ENCODE data around the gene ALG14. TPM values are rescaled to one million over a fixed set of nuclear protein-coding genes. Genes with fewer than 3 reads are reported as not detected.

ALG14 gene
- total and polyA plus RNA-seq, 2 of the 4 experiments (the other 2 are of a cell fraction), result 1.7 to 2.0 TPM

DNA sequence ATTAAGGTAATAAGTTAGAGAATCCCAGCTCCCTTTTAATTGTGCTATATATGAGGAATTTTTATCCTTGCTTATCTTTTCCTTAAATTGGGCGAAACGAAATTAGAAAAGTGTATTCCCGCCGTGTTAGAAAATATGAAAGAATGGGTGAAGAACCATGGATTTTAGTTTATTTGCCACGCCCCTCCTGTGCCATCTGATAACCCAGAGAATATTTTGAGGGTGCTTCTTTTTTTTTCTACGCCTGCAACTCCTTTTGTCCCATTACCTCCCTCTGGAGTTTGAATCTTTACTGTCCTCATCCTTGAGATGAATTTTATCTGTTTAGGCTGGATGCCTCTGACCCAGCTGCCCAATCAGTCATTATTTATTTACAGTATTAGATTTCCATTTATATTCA is 46.0 kb upstream of the ALG14 start:
- Histone ChIP-seq H3K27ac (ENCODE audit: insufficient read depth, low read length) (no peak overlapping the region), H3K4ac (ENCODE audit: low read depth, low read length) (no peak overlapping the region), H2AK9ac (replicated peaks; ENCODE audit: low read depth, low read length, poor library complexity) (no peak overlapping the region), H4K5ac (ENCODE audit: low read depth, low read length) (no peak overlapping the region), H2AFZ (replicated peaks; ENCODE audit: low read length, poor library complexity) (no peak overlapping the region), H2BK20ac (ENCODE audit: low read depth, low read length) (no peak overlapping the region), H3K9me3 (ENCODE audit: control insufficient read depth, insufficient read depth, low read length) (no peaks in the 10 kb centered on the region), H4K8ac (ENCODE audit: low read depth in 2 of 2, low read length in 2 of 2) (no peak overlapping the region), H3K36me3 (ENCODE audit: control insufficient read depth, insufficient read depth, low read length) (no peaks in the 10 kb centered on the region), H3K9ac (ENCODE audit: low read depth, low read length) (no peak overlapping the region), H3K23ac (ENCODE audit: low read depth, low read length) (no peak overlapping the region), H3K18ac (ENCODE audit: low read depth, low read length) (no peak overlapping the region), H2BK15ac (ENCODE audit: low read depth, low read length) (no peak overlapping the region), H3K56ac (ENCODE audit: extremely low read depth, insufficient read depth, low read length) (no peak overlapping the region), H2BK120ac (ENCODE audit: low read depth, low read length) (no peak overlapping the region), H2BK5ac (ENCODE audit: low read depth, low read length, poor library complexity, severe bottlenecking) (no peak overlapping the region), H4K91ac (ENCODE audit: insufficient read depth, low read depth, low read length) (no peak overlapping the region), H2AK5ac (ENCODE audit: low read depth, low read length) (no peak overlapping the region), H3K79me1 (ENCODE audit: low read depth in 1 of 2, low read length in 2 of 2) (no peaks in the 10 kb centered on the region), H3K4me2 (ENCODE audit: low read depth, low read length) (no peak overlapping the region), H3K4me3 (ENCODE audit: insufficient read depth, low read depth, low read length) (no peak overlapping the region), H3K4me1 (ENCODE audit: control insufficient read depth, insufficient read depth, low read length) (no peaks in the 10 kb centered on the region), H3K27me3 (ENCODE audit: control insufficient read depth, insufficient read depth, low read length) (peaks cover 32% of the 10 kb centered on the region), H3K14ac (replicated peaks; ENCODE audit: low read depth, low read length) (no peak overlapping the region), H3K9me1 (ENCODE audit: insufficient read depth, low read length) (peaks cover 4% of the 10 kb centered on the region; the same call in 1 of the 2 replicates), H4K20me1 (ENCODE audit: insufficient read depth, low read length) (no peaks in the 10 kb centered on the region)
- DNase-seq (no peak), ATAC-seq (ENCODE audit: low read depth) (no peak)
- dilution Hi-C loops (cut with HindIII; ENCODE audit: low sequenced_read_pairs, unreplicated experiment) (no loop called here), in situ Hi-C loops (cut with MboI; ENCODE audit: low sequenced_read_pairs) (no loop called here), intact Hi-C loops (cut with micrococcal nuclease) (no loop called here)
- no peak for TF ChIP-seq BHLHE40 (IDR thresholded peaks at IDR 0.05; ENCODE audit: low read depth, low read length)
- TF ChIP-seq, protein P1, sequence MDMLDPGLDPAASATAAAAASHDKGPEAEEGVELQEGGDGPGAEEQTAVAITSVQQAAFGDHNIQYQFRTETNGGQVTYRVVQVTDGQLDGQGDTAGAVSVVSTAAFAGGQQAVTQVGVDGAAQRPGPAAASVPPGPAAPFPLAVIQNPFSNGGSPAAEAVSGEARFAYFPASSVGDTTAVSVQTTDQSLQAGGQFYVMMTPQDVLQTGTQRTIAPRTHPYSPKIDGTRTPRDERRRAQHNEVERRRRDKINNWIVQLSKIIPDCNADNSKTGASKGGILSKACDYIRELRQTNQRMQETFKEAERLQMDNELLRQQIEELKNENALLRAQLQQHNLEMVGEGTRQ (IDR thresholded peaks at IDR 0.05; ENCODE audit: low read depth, low read length), result no peak
- no peak for TF ChIP-seq CHD1 (IDR thresholded peaks at IDR 0.05; ENCODE audit: low read depth, low read length)
- TF ChIP-seq, protein P2, sequence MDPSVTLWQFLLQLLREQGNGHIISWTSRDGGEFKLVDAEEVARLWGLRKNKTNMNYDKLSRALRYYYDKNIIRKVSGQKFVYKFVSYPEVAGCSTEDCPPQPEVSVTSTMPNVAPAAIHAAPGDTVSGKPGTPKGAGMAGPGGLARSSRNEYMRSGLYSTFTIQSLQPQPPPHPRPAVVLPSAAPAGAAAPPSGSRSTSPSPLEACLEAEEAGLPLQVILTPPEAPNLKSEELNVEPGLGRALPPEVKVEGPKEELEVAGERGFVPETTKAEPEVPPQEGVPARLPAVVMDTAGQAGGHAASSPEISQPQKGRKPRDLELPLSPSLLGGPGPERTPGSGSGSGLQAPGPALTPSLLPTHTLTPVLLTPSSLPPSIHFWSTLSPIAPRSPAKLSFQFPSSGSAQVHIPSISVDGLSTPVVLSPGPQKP (IDR thresholded peaks at IDR 0.05; ENCODE audit: borderline replicate concordance, low read depth, low read length), result no peak
- TF ChIP-seq CEBPB (IDR thresholded peaks at IDR 0.05; ENCODE audit: low read depth, low read length), result no peak
- no peak for TF ChIP-seq MXI1 (IDR thresholded peaks at IDR 0.05; ENCODE audit: borderline replicate concordance, low read depth, low read length)
- TF ChIP-seq MAFK (IDR thresholded peaks at IDR 0.05; ENCODE audit: low read depth, low read length), result no peak
- POLR2A ChIA-PET (ENCODE audit: unreplicated experiment), result no interaction called here
- 89% methylated on average over 4 of the region's 6 CpGs; no CpG with 5 or more reads in 1 of the 2 experiments for WGBS, 2 experiments (ENCODE audit: extremely low coverage in 2 of 2, insufficient read length in 1 of 2)
- BruUV-seq (replicated peaks), result no TSS peak
- CTCF ChIA-PET, result interaction anchor here (1.6 kb wide), 1 partner anchor 38 kb away, joined by 3 read pairs; no protein-coding TSS in a partner anchor
